T-helper 1 cell (primary cell): ENCODE results near the gene PEX3.
A peak's percentile ranks its signal among the peaks of the same experiment; 100 is the strongest.
"Not testable (repeated sequence)": the region's sequence is repeated elsewhere in the genome, so short reads cannot be mapped to it uniquely, and the experiment has no call there.

ENCODE experiments used
- DNase-seq, 5 donors: peaks; one replicate each; pipeline ENCODE4 v3.0.0-alpha.2; 2012 to 2020
- total RNA-seq, 4 donors: gene quantifications; one replicate each; lab custom pipeline; 2026; lab: John Stamatoyannopoulos, UW

PEX3 gene
- 5.6 to 13.6 (median 11.7) reads per million in 4 donors for total RNA-seq

- peak; percentile 85 to 96 (median 89) for DNase-seq
These were observed at the start of gene PEX3, which contains the start of gene ADAT2 for GRCh38 chr6:143450453-143451371. Gene PEX3, plus strand, starts transcription at chr6:143450805. Its CDS starts 238 bp downstream, at chr6:143451043. Gene ADAT2, minus strand, starts transcription at chr6:143450695. Its CDS starts 37 bp downstream, at chr6:143450658.

- DNase-seq: no peak
These were observed 49.5 kb upstream of the PEX3 start for GRCh38 chr6:143401068-143401446.

- DNase-seq: no peak
These were observed 48.8 kb upstream of the PEX3 start for GRCh38 chr6:143401636-143402370.

GRCh38 chr6:143402721-143403336, 47.8 kb upstream of the PEX3 start:
- no peak for DNase-seq

GRCh38 chr6:143405373-143406154, 45.0 kb upstream of the PEX3 start:
- DNase-seq: no peak

- DNase-seq: no peak
These were observed 43.9 kb upstream of the PEX3 start for GRCh38 chr6:143406673-143407072.

GRCh38 chr6:143408151-143408786, 42.3 kb upstream of the PEX3 start:
- no peak for DNase-seq

DNA sequence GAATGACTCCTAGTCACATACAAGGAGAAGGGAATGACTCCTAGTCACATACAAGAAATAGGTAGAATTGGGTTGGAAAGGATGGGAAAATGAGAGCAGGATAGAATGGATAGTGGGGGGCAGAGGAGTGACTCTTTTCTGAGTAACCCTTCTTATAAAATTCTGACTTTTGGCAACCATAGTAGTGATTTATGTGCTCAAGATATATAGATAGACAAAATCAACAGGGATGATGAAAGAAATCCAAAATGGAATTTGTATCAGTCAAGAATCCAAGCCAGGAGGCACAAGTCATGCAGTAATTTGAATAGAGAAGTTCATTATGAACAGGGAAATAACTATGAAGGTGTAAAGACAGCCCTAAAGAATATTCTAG, 41.8 kb upstream of the PEX3 start:
- DNase-seq: no peak

GRCh38 chr6:143410859-143411270, 39.7 kb upstream of the PEX3 start:
- DNase-seq: no peak

GRCh38 chr6:143414769-143415168, 35.8 kb upstream of the PEX3 start:
- no peak for DNase-seq

DNA sequence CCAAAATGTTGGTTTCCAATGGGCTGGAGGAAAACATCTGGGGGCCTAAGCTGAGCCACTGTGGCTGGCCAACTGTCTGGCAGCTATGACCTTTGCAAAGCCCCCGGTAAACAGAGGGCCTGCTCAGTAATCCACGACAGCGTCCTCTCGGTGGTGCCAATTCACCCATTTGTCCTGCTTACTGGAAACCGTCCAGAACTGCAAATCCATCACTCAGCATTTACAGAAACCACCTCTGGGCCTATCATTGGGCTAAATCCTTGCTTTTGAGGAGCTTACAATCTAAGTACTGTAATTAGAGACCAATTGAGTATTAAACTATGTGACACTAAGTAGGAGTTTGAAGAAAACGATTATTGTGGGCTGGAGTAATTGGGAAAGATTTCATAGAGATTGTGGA, 31.1 kb upstream of the PEX3 start:
- no peak for DNase-seq

GRCh38 chr6:143426026-143426425, 24.6 kb upstream of the PEX3 start:
- no peak for DNase-seq

GRCh38 chr6:143427109-143427817, 23.3 kb upstream of the PEX3 start:
- peak; percentile 33 to 68 (median 62) for DNase-seq

DNA sequence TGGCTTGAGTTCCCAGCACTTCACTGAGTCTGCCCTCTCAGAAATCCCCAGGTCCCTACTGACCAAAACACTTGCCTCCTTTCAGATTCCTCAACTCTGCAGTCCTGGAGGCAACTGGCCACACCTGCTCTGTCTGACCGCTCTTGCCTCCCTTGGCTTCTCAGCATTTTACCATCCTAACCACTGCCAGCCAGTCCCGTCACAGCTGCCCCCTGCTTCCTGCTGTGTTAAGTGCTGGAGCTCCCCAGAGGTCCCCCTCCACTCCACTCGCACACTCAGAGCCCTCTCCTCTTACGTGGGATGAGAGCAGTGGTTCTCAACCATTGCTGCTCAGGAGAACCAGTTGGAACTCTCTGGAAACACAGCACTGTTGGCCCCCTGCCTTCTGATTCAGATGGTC, 20.6 kb upstream of the PEX3 start:
- DNase-seq: no peak

GRCh38 chr6:143431226-143431625, 19.4 kb upstream of the PEX3 start:
- no peak for DNase-seq

GRCh38 chr6:143432588-143432987, 18.0 kb upstream of the PEX3 start:
- DNase-seq: no peak

DNA sequence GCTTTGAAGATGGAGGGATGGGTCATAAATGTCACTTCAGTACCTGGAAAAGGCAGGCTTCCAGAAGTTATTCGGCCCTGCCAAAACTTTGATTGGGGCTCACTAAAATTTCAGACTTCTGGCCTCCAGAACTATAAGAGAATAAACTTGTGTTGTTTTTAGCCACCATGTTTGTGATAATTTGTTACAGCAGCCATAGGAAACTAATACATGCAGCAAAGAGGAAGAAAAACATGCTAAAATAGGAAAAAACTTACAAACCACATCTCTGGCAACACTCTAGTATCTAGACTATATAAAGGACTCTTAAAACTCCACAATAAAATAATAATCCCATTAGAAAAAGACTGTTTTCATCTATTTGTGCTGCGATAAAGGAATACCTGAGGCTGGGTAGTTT, 9.6 kb upstream of the PEX3 start:
- DNase-seq: no peak

DNA sequence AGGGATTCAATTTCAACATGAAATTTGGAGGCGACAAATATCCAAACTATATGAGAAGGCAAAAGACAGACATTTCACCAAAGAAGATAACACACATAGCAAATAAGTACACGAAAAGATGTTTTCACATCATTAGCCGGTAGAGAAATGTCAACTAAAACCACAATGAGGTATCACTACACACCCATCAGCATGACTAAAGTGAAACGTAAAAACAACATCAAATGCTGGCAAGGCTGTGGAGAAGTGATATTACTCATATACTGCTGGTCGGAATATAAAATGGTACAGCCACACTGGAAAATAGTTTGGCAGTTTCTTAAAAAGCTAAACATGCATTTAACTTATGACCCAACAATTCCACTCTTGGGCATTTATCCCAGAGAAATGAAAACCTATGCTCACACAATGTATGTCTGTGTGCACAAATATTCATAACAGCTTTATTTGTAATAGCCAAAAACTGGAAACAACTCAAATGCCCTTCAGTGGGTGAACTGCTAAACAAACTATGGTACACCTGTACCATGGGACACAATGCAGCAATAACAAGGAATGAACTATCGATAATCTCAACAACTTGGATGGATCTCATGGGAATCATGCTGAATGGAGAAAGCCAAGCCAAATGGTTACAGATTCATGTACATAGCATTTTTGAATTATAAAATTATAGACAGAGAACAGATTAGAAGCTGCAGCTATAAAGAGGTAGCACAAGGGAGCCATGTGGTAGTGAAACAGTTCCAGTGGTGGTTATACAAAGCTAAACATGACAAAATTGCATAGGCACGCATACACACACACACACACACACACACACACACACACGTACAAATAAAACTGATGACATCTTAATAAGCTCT, 8.7 kb upstream of the PEX3 start:
- peak in 1 of 5 donors; percentile 78 for DNase-seq

DNA sequence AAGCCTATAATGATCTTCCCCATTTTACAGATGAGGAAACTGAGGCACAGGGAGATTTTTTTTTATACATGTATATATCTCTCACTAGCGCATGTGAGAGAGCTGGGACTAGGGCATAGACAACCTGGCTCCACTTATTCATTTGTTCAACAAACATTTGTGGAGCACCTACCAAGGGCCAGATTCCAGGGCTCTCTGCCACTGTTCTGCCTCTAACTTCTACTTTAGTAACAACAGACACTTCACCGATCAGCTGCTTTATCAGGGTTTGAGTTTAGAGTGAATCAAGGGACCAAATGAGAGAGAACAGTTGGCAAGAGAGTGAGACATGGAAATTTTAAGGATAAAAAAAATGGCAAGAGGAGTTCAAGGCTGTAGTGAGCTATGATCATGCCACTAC, 7.5 kb upstream of the PEX3 start:
- no peak for DNase-seq

DNA sequence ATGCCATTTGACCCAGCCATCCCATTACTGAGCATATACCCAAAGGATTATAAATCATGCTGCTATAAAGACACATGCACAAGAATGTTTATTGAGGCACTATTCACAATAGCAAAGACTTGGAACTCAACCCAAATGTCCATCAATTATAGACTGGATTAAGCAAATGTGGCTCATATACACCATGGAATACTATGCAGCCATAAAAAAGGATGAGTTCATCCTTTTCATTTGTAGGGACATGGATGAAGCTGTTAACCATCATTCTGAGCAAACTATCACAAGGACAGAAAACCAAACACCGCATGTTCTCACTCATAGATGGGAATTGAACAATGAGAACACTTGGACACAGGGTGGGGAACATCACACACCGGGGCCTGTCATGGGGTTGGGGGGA, 2.7 kb upstream of the PEX3 start:
- DNase-seq: not testable (repeated sequence)
